H1 (cell line): ENCODE measurements around the gene TSSC4. TPM values are rescaled to one million over a fixed set of nuclear protein-coding genes. Genes with fewer than 3 reads are reported as not detected.

Experiments
- CTCF ChIA-PET: fragments of 300-600 bp; sonication (Branson Sonifier 250); formaldehyde crosslinking; loops from one replicate; lab custom pipeline; 2021; ENCODE audit not compliant: partially characterized antibody; lab: Charles Lee
- POLR2A ChIA-PET: fragments of 300-600 bp; sonication (Branson Sonifier 250); formaldehyde crosslinking; loops from one replicate; lab custom pipeline; 2021; ENCODE audit warnings: inconsistent platforms; ENCODE audit not compliant: partially characterized antibody; lab: Charles Lee
- DNase-seq, 2 experiments: peaks; one replicate each; pipeline versions ENCODE4 v3.0.0 to v3.0.0-alpha.2; 2010 to 2022; ENCODE audit warnings: low spot score in 2 of 2, low read depth in 1 of 2, mixed read lengths in 1 of 2
- FAIRE-seq: peaks from 2 replicates; lab custom pipeline; 2011; peaks lifted over from hg19 to GRCh38; lab: Jason Lieb, UNC
- H2AFZ ChIP-seq: 2 replicates; pipeline ENCODE4 v1.8.1; 2012; ENCODE audit warnings: low read length, inconsistent platforms
- H2AK5ac ChIP-seq: 2 replicates; pipeline ENCODE4 v1.6.1; 2013; ENCODE audit warnings: low read depth, low read length
- H2BK120ac ChIP-seq: replicated peaks from 2 replicates; pipeline ENCODE3; 2013; ENCODE audit warnings: low read depth, low read length, inconsistent platforms
- H2BK12ac ChIP-seq: 2 replicates; pipeline ENCODE4 v1.6.1; 2013; ENCODE audit warnings: low read depth, low read length
- H2BK15ac ChIP-seq: 2 replicates; pipeline ENCODE4 v1.6.1; 2013; ENCODE audit warnings: low read length
- H2BK20ac ChIP-seq: 2 replicates; pipeline ENCODE4 v1.6.1; 2013; ENCODE audit warnings: low read length
- H2BK5ac ChIP-seq: 2 replicates; pipeline ENCODE4 v1.6.1; 2013; ENCODE audit warnings: low read depth, low read length
- H3K14ac ChIP-seq: 2 replicates; pipeline ENCODE4 v1.6.1; 2013; ENCODE audit warnings: inconsistent platforms; ENCODE audit not compliant: insufficient read length
- H3K18ac ChIP-seq: 2 replicates; pipeline ENCODE4 v1.6.1; 2013; ENCODE audit warnings: low read length; ENCODE audit errors: extremely low read depth
- H3K23ac ChIP-seq: 2 replicates; pipeline ENCODE4 v1.6.1; 2013; ENCODE audit warnings: inconsistent platforms; ENCODE audit not compliant: insufficient read length
- H3K23me2 ChIP-seq: 2 replicates; pipeline ENCODE4 v1.6.1; 2013; ENCODE audit warnings: low read depth, low read length
- H3K27ac ChIP-seq: 2 replicates; pipeline ENCODE4 v1.6.1; 2011; ENCODE audit warnings: low read depth, low read length, inconsistent platforms
- H3K27me3 ChIP-seq, 4 experiments: replicated peaks in 1 of 4; 1 replicate in 1 of 4; 2 replicates in 3 of 4; pipeline versions ENCODE4 v1.6.1 to v1.8.1; 2011 to 2013; ENCODE audit warnings: low read length in 3 of 4, mild to moderate bottlenecking in 3 of 4, inconsistent platforms in 2 of 4, mixed read lengths in 2 of 4, moderate library complexity in 1 of 4; ENCODE audit not compliant: control insufficient read depth in 3 of 4, insufficient read depth in 3 of 4; ENCODE audit errors: extremely low read depth in 1 of 4
- H3K36me3 ChIP-seq, 4 experiments: 2 replicates each; pipeline versions ENCODE4 v1.6.1 to v1.8.1; 2011 to 2013; ENCODE audit warnings: mild to moderate bottlenecking in 4 of 4, low read length in 3 of 4, moderate library complexity in 2 of 4, control low read depth in 1 of 4, inconsistent platforms in 1 of 4; ENCODE audit not compliant: insufficient read depth in 4 of 4, control insufficient read depth in 2 of 4
- H3K4ac ChIP-seq: replicated peaks from 2 replicates; pipeline ENCODE3; 2013; ENCODE audit warnings: low read length, low read depth, mixed read lengths, inconsistent platforms; ENCODE audit not compliant: insufficient read length
- H3K4me1 ChIP-seq, 4 experiments: replicated peaks in 1 of 4; 1 replicate in 1 of 4; 2 replicates in 3 of 4; pipeline versions ENCODE4 v1.6.1 to v1.8.1; 2011 to 2013; ENCODE audit warnings: low read length in 3 of 4, inconsistent platforms in 2 of 4, mixed read lengths in 1 of 4; ENCODE audit not compliant: insufficient read depth in 4 of 4, control insufficient read depth in 3 of 4
- H3K4me2 ChIP-seq, 2 experiments: 2 replicates each; pipeline versions ENCODE4 v1.6.1 to v1.8.1; 2011 to 2013; ENCODE audit warnings: low read depth in 2 of 2, low read length in 2 of 2, control low read depth in 1 of 2, inconsistent platforms in 1 of 2, mild to moderate bottlenecking in 1 of 2; ENCODE audit not compliant: insufficient read depth in 1 of 2
- H3K4me3 ChIP-seq, 4 experiments: fragments of 200-600, 300-600 bp in 1 of 4; sonication (generic), shearing (Covaris generic), sonication (Bioruptor Twin) in 1 of 4; 2 replicates each; pipeline versions ENCODE4 v1.5.1 to v1.8.1; 2011 to 2016; ENCODE audit warnings: low read length in 4 of 4, low read depth in 3 of 4, control low read depth in 2 of 4, inconsistent platforms in 2 of 4, mild to moderate bottlenecking in 2 of 4, mixed read lengths in 1 of 4, moderate library complexity in 1 of 4; ENCODE audit not compliant: insufficient read depth in 2 of 4; ENCODE audit errors: extremely low read depth in 1 of 4
- H3K56ac ChIP-seq: replicated peaks from 2 replicates; pipeline ENCODE3; 2013; ENCODE audit warnings: low read depth, mild to moderate bottlenecking, mixed read lengths, low read length, inconsistent platforms; ENCODE audit not compliant: insufficient read length
- H3K79me1 ChIP-seq: 2 replicates; pipeline ENCODE4 v1.6.1; 2013; ENCODE audit warnings: low read depth, low read length, control low read depth
- H3K79me2 ChIP-seq, 2 experiments: 2 replicates each; pipeline versions ENCODE4 v1.6.1 to v1.8.1; 2012 to 2013; ENCODE audit warnings: low read length in 2 of 2, mild to moderate bottlenecking in 2 of 2, inconsistent platforms in 1 of 2; ENCODE audit not compliant: insufficient read depth in 2 of 2, control insufficient read depth in 1 of 2
- H3K9ac ChIP-seq, 4 experiments: replicated peaks in 1 of 4; 1 replicate in 1 of 4; 2 replicates in 3 of 4; pipeline versions ENCODE4 v1.6.1 to v1.8.1; 2011 to 2013; ENCODE audit warnings: low read depth in 3 of 4, low read length in 3 of 4, control low read depth in 2 of 4, mild to moderate bottlenecking in 2 of 4, moderate library complexity in 2 of 4, inconsistent platforms in 1 of 4; ENCODE audit errors: extremely low read depth in 1 of 4
- H3K9me3 ChIP-seq, 2 experiments: 2 replicates each; pipeline versions ENCODE4 v1.6.1 to v1.8.1; 2012 to 2013; ENCODE audit warnings: mild to moderate bottlenecking in 2 of 2, moderate library complexity in 2 of 2, control low read depth in 1 of 2, inconsistent platforms in 1 of 2, low read depth in 1 of 2, low read length in 1 of 2, mixed read lengths in 1 of 2; ENCODE audit not compliant: insufficient read depth in 2 of 2
- H4K20me1 ChIP-seq, 2 experiments: replicated peaks in 1 of 2; 2 replicates each; pipeline versions ENCODE3 to v1.8.1; 2011 to 2013; ENCODE audit warnings: inconsistent platforms in 2 of 2, low read length in 2 of 2, mild to moderate bottlenecking in 1 of 2; ENCODE audit not compliant: insufficient read depth in 2 of 2, control insufficient read depth in 1 of 2
- H4K5ac ChIP-seq: 2 replicates; pipeline ENCODE4 v1.6.1; 2013; ENCODE audit warnings: low read length, low read depth, mixed read lengths, inconsistent platforms; ENCODE audit not compliant: insufficient read length
- H4K8ac ChIP-seq: 2 replicates; pipeline ENCODE4 v1.8.0; 2013; ENCODE audit warnings: mild to moderate bottlenecking, moderate library complexity, low read length, inconsistent platforms; ENCODE audit not compliant: insufficient read depth; ENCODE audit errors: extremely low read depth
- H4K91ac ChIP-seq: replicated peaks from 2 replicates; pipeline ENCODE3; 2013; ENCODE audit warnings: low read length, mixed read lengths, inconsistent platforms; ENCODE audit not compliant: insufficient read length
- BACH1 ChIP-seq: IDR thresholded peaks from 2 replicates; pipeline ENCODE4 v1.6.1; 2012; ENCODE audit warnings: low read length, improper control_type of control experiment
- CBX8 ChIP-seq: fragments of 300-800, 300-1000 bp; sonication (generic); IDR thresholded peaks from 2 replicates; pipeline ENCODE4 v1.7.1; 2016; ENCODE audit warnings: low read depth, low read length, borderline replicate concordance
- CEBPB ChIP-seq: IDR thresholded peaks from 2 replicates; pipeline ENCODE4 v1.6.1; 2012; ENCODE audit warnings: low read depth, low read length
- EGR1 ChIP-seq: IDR thresholded peaks from 2 replicates; pipeline ENCODE4 v1.6.1; 2011; ENCODE audit warnings: low read depth, low read length, borderline replicate concordance
- KDM1A ChIP-seq: fragments of 200-600, 300-600 bp; sonication (generic); IDR thresholded peaks from 2 replicates; pipeline ENCODE4 v1.7.1; 2016; ENCODE audit warnings: mild to moderate bottlenecking, low read length, borderline replicate concordance
- PHF8 ChIP-seq: fragments of 200-600 bp; sonication (generic); conservative IDR thresholded peaks from 2 replicates; pipeline ENCODE4 v1.7.1; 2012; ENCODE audit warnings: low read depth, mild to moderate bottlenecking, inconsistent platforms, low read length, moderate library complexity
- RAD21 ChIP-seq, 2 experiments: IDR thresholded peaks in 1 of 2; conservative IDR thresholded peaks in 1 of 2; 2 replicates each; pipeline ENCODE4 v1.6.1; 2011; ENCODE audit warnings: low read depth in 2 of 2, low read length in 2 of 2, improper control_type of control experiment in 1 of 2, inconsistent platforms in 1 of 2, mild to moderate bottlenecking in 1 of 2, moderate library complexity in 1 of 2
- RXRA ChIP-seq: IDR thresholded peaks from 2 replicates; pipeline ENCODE4 v1.6.1; 2011; ENCODE audit warnings: low read depth, mild to moderate bottlenecking, low read length, moderate library complexity; ENCODE audit not compliant: insufficient read depth
- SIN3A ChIP-seq, 2 experiments: IDR thresholded peaks in 1 of 2; conservative IDR thresholded peaks in 1 of 2; 2 replicates each; pipeline ENCODE4 v1.6.1; 2011 to 2012; ENCODE audit warnings: low read length in 2 of 2, improper control_type of control experiment in 1 of 2, low read depth in 1 of 2, mild to moderate bottlenecking in 1 of 2
- SIX5 ChIP-seq: IDR thresholded peaks from 2 replicates; pipeline ENCODE4 v1.6.1; 2011; ENCODE audit warnings: mild to moderate bottlenecking, low read depth, low read length
- TCF12 ChIP-seq: IDR thresholded peaks from 2 replicates; pipeline ENCODE4 v1.6.1; 2011; ENCODE audit warnings: low read depth, mild to moderate bottlenecking, low read length
- TEAD4 ChIP-seq: IDR thresholded peaks from 2 replicates; pipeline ENCODE4 v1.6.1; 2012; ENCODE audit warnings: low read depth, low read length, inconsistent platforms, mixed read lengths
- ZNF274 ChIP-seq: IDR thresholded peaks from 2 replicates; pipeline ENCODE4 v1.7.0; 2012; ENCODE audit warnings: low read length, borderline replicate concordance; ENCODE audit errors: extremely low read depth
- WGBS, 2 experiments: shearing (Covaris generic) in 1 of 2; methylation state at CpG; one replicate each; pipeline versions ENCODE4 v1.1.6 to v1.1.7; 2013 to 2015; ENCODE audit warnings: low lambda C conversion rate in 2 of 2, mixed read lengths in 2 of 2, inconsistent platforms in 1 of 2, low coverage in 1 of 2, missing lambda C conversion rate in 1 of 2; ENCODE audit not compliant: insufficient replicate concordance in 2 of 2, insufficient coverage in 1 of 2, insufficient read length in 1 of 2; ENCODE audit errors: extremely low coverage in 1 of 2, missing lambda C conversion rate in 1 of 2; 5-methylcytosine and 5-hydroxymethylcytosine counted together
- polyA plus RNA-seq, 7 experiments: library from polyadenylated mRNA; depleted of rRNA in 3 of 7; stranded (reverse) in 5 of 7; unstranded in 2 of 7; fragments of >200 nt in 5 of 7; fragments of 200-250 nt in 2 of 7; gene quantifications; 1 replicate in 5 of 7; 2 replicates in 1 of 7; 4 replicates in 1 of 7; pipeline versions ENCODE4 v1.2.1 to v1.2.3, GENCODE V29; 2011 to 2013; ENCODE audit warnings: missing spikeins in 2 of 7, mixed read lengths in 2 of 7
- total RNA-seq: library from RNA; stranded (reverse); fragmentation: NEBNext Ultra II Directional; extraction: Animal tissue kit (Norgen Biotek cat#: 25700); gene quantifications from 2 replicates; pipeline ENCODE4 v1.2.1, GENCODE V29; 2021
- TF ChIP-seq, protein P1 (sequence below): IDR thresholded peaks from 2 replicates; pipeline ENCODE4 v1.6.1; 2012; ENCODE audit warnings: inconsistent platforms

TSSC4 gene
- total and polyA plus RNA-seq, 2 of the 8 experiments (the other 6 are each of a cell fraction or from before 2014, with no cell fraction given), result 34.0 to 39.3 TPM

DNA sequence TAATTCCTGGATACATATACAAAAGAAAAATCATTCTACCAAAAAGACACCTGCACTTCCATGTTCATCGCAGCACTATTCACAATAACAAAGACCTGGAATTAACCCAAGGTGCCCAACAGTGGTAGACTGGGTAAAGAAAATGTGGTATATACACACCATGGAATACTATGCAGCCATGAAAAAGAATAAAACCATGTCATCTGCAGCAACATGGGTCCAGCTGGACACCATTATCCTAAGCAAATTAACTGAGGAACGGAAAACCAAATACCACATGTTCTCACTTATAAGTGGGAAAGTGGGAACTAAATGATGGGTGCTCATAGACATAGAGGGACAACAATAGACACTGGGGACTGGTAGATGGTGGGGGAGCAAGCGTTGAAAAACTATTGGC lies 39.3 kb downstream of the TSSC4 start:
- H4K20me1 ChIP-seq, result no peaks in the 10 kb centered on the region
- no peak overlapping the region for H3K56ac ChIP-seq
- H3K4me2 ChIP-seq, result no peak overlapping the region
- no peak overlapping the region for H2BK5ac ChIP-seq
- no peaks in the 10 kb centered on the region for H3K79me1 ChIP-seq
- FAIRE-seq (no peak), DNase-seq (no peak)
- H3K27me3 ChIP-seq, result peaks cover 6 to 29% (median 19%) of the 10 kb centered on the region in 4 experiments
- H4K91ac ChIP-seq, result no peak overlapping the region
- H3K23ac ChIP-seq, result no peak overlapping the region
- H3K36me3 ChIP-seq, result no peaks in the 10 kb centered on the region
- no peak overlapping the region for H2BK15ac ChIP-seq
- no peak overlapping the region for H2BK20ac ChIP-seq
- POLR2A ChIA-PET, result no interaction called here
- H3K4me1 ChIP-seq, result peaks cover 0 to 2% (median 0%) of the 10 kb centered on the region in 4 experiments; a peak in 1 of 7 replicates
- no peak overlapping the region for H2AFZ ChIP-seq
- H3K23me2 ChIP-seq, result peaks cover 7% of the 10 kb centered on the region; the same call in 1 of the 2 replicates
- H2AK5ac ChIP-seq, result no peak overlapping the region
- H3K9me3 ChIP-seq, result no peaks in the 10 kb centered on the region
- no peak overlapping the region for H4K5ac ChIP-seq
- H3K9ac ChIP-seq, result no peak overlapping the region
- no peak overlapping the region for H3K27ac ChIP-seq
- H3K14ac ChIP-seq, result no peak overlapping the region
- H4K8ac ChIP-seq, result no peak overlapping the region
- 90% methylated on average over 3 of the region's 3 CpGs; no CpG with 5 or more reads in 1 of the 2 experiments for WGBS, 2 experiments
- CTCF ChIA-PET, result interaction anchor here (1.1 to 1.2 kb wide), 2 partner anchors 12 to 135 kb away, joined by 4 to 5 read pairs; no protein-coding TSS in a partner anchor
- H3K79me2 ChIP-seq, result no peaks in the 10 kb centered on the region
- no peak overlapping the region for H3K4ac ChIP-seq
- no peak overlapping the region for H2BK12ac ChIP-seq
- no peak overlapping the region for H2BK120ac ChIP-seq
- no peak overlapping the region for H3K18ac ChIP-seq
- H3K4me3 ChIP-seq, result no peak overlapping the region
- TF ChIP-seq ZNF274 (no peak), CEBPB (no peak), RXRA (no peak), SIN3A (conservative IDR thresholded peaks at IDR 0.05 in 1 of 2, IDR thresholded peaks at IDR 0.05 in 1 of 2; ENCODE audit: low read depth in 1 of 2, low read length in 2 of 2) (no peak), CBX8 (no peak), EGR1 (no peak), TEAD4 (no peak), RAD21 (IDR thresholded peaks at IDR 0.05 in 1 of 2, conservative IDR thresholded peaks at IDR 0.05 in 1 of 2; ENCODE audit: low read depth in 2 of 2, low read length in 2 of 2) (no peak), BACH1 (no peak), TCF12 (no peak), PHF8 (no peak), SIX5 (no peak), KDM1A (no peak)
- TF ChIP-seq, protein P1, sequence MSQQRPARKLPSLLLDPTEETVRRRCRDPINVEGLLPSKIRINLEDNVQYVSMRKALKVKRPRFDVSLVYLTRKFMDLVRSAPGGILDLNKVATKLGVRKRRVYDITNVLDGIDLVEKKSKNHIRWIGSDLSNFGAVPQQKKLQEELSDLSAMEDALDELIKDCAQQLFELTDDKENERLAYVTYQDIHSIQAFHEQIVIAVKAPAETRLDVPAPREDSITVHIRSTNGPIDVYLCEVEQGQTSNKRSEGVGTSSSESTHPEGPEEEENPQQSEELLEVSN, result no peak
